Keratinocyte (primary cell): ENCODE results near the gene SMURF2. TPM values are rescaled to one million over a fixed set of nuclear protein-coding genes. Genes with fewer than 3 reads are reported as not detected.

ENCODE experiments used
- DNase-seq: peaks from one replicate; pipeline ENCODE4 v3.0.0-alpha.2; 2011; ENCODE audit warnings: low read depth, missing footprints, low spot score
- FAIRE-seq: peaks from 2 replicates; lab custom pipeline; 2011; peaks lifted over from hg19 to GRCh38; lab: Jason Lieb, UNC
- H2AFZ ChIP-seq: 2 replicates; pipeline ENCODE4 v1.6.0; 2012; ENCODE audit warnings: low read length, control low read depth, inconsistent platforms; ENCODE audit not compliant: control insufficient read depth
- H3K27ac ChIP-seq: 2 replicates; pipeline ENCODE4 v1.5.1; 2011; ENCODE audit warnings: low read length; ENCODE audit not compliant: control insufficient read depth, insufficient read depth
- H3K27me3 ChIP-seq: 3 replicates; pipeline ENCODE4 v1.6.0; 2011; ENCODE audit warnings: low read length; ENCODE audit not compliant: control insufficient read depth, insufficient read depth; ENCODE audit errors: extremely low read depth
- H3K36me3 ChIP-seq, 2 experiments: 2 replicates in 1 of 2; 3 replicates in 1 of 2; pipeline ENCODE4 v1.5.1; 2011; ENCODE audit warnings: low read length in 2 of 2, mild to moderate bottlenecking in 1 of 2; ENCODE audit not compliant: control insufficient read depth in 2 of 2, insufficient read depth in 2 of 2; ENCODE audit errors: extremely low read depth in 1 of 2
- H3K4me1 ChIP-seq: 3 replicates; pipeline ENCODE4 v1.5.1; 2011; ENCODE audit warnings: low read length; ENCODE audit not compliant: control insufficient read depth, insufficient read depth; ENCODE audit errors: extremely low read depth
- H3K4me2 ChIP-seq: 3 replicates; pipeline ENCODE4 v1.6.0; 2011; ENCODE audit warnings: low read depth, low read length; ENCODE audit not compliant: control insufficient read depth, insufficient read depth; ENCODE audit errors: extremely low read depth
- H3K4me3 ChIP-seq, 3 experiments: fragments of 200-600 bp in 1 of 3; sonication (generic) in 1 of 3; 2 replicates in 2 of 3; 3 replicates in 1 of 3; pipeline ENCODE4 v1.5.1; 2011 to 2016; ENCODE audit warnings: low read length in 3 of 3, mild to moderate bottlenecking in 3 of 3, control low read depth in 2 of 3, inconsistent platforms in 1 of 3, low read depth in 1 of 3, mixed read lengths in 1 of 3, mixed run types in 1 of 3, moderate library complexity in 1 of 3; ENCODE audit not compliant: control insufficient read depth in 2 of 3, insufficient read depth in 2 of 3; ENCODE audit errors: extremely low read depth in 1 of 3
- H3K79me2 ChIP-seq: 2 replicates; pipeline ENCODE4 v1.6.0; 2012; ENCODE audit warnings: low read length; ENCODE audit not compliant: control insufficient read depth, insufficient read depth
- H3K9ac ChIP-seq: 3 replicates; pipeline ENCODE4 v1.6.0; 2011; ENCODE audit warnings: low read length; ENCODE audit not compliant: control insufficient read depth, insufficient read depth; ENCODE audit errors: extremely low read depth
- H3K9me1 ChIP-seq: 3 replicates; pipeline ENCODE4 v1.6.0; 2011; ENCODE audit warnings: low read length; ENCODE audit not compliant: control insufficient read depth, insufficient read depth; ENCODE audit errors: extremely low read depth
- H3K9me3 ChIP-seq: 2 replicates; pipeline ENCODE4 v1.5.1; 2012; ENCODE audit warnings: low read depth, low read length; ENCODE audit not compliant: control insufficient read depth
- H4K20me1 ChIP-seq: 3 replicates; pipeline ENCODE4 v1.6.0; 2011; ENCODE audit warnings: low read length; ENCODE audit not compliant: control insufficient read depth, insufficient read depth; ENCODE audit errors: extremely low read depth
- CTCF ChIP-seq, 3 experiments: IDR thresholded peaks in 1 of 3; conservative IDR thresholded peaks in 1 of 3; optimal IDR thresholded peaks in 1 of 3; 2 replicates in 2 of 3; 3 replicates in 1 of 3; pipeline versions ENCODE3 to v1.5.1; 2011; ENCODE audit warnings: low read length in 3 of 3, mild to moderate bottlenecking in 3 of 3, moderate library complexity in 2 of 3, control low read depth in 1 of 3, inconsistent platforms in 1 of 3; ENCODE audit not compliant: insufficient read depth in 2 of 3; ENCODE audit errors: extremely low read depth in 1 of 3
- EZH2 ChIP-seq: IDR thresholded peaks from one replicate; pipeline ENCODE4 v1.6.1; 2012; ENCODE audit warnings: inconsistent platforms, mild to moderate bottlenecking, low read length, moderate library complexity
- dilution Hi-C: fragments of 300-500 bp; cut with MboI; formaldehyde crosslinking; loops from one replicate; pipeline ENCODE4 v1.7.0; 2020; ENCODE audit warnings: low sequenced_read_pairs; ENCODE audit not compliant: extremely low pct_ligation_motif_present
- polyA plus RNA-seq, 5 experiments: library from polyadenylated mRNA; depleted of rRNA in 3 of 5; stranded (reverse) in 3 of 5; stranded (forward) in 1 of 5; unstranded in 1 of 5; fragments of >200 nt; gene quantifications; 1 replicate in 1 of 5; 2 replicates in 3 of 5; 3 replicates in 1 of 5; pipeline versions ENCODE4 v1.2.1 to v1.2.3, GENCODE V29; 2011 to 2012; ENCODE audit warnings: missing spikeins in 2 of 5, low read depth in 1 of 5, low replicate concordance in 1 of 5

Gene SMURF2
- polyA plus RNA-seq, 1 donor (not counting 4 experiments of a cell fraction or from before 2014, with no cell fraction given), result 128 TPM

GRCh38 chr17:64505340-64506200, 156.5 kb downstream of the SMURF2 start:
- Histone ChIP-seq H3K9me1 (no peaks in the 10 kb centered on the region), H3K36me3 (peaks cover 20 to 60% of the 10 kb centered on the region in 2 experiments), H3K79me2 (peaks cover 86% of the 10 kb centered on the region), H3K4me3 (peak overlapping the region; percentile 75 to 100 (median 95)), H3K4me2 (peak overlapping the region; percentile 96), H3K27ac (peak overlapping the region; percentile 99), H3K9ac (peak overlapping the region; percentile 100), H4K20me1 (peaks cover 36% of the 10 kb centered on the region), H3K27me3 (no peaks in the 10 kb centered on the region), H3K4me1 (peaks cover 50% of the 10 kb centered on the region), H3K9me3 (no peaks in the 10 kb centered on the region), H2AFZ (no peak overlapping the region)
- dilution Hi-C loops, result no loop called here
- TF ChIP-seq CTCF (optimal IDR thresholded peaks at IDR 0.05 in 1 of 3, IDR thresholded peaks at IDR 0.05 in 1 of 3, conservative IDR thresholded peaks at IDR 0.05 in 1 of 3; ENCODE audit: extremely low read depth in 1 of 3, insufficient read depth in 2 of 3, low read length in 3 of 3) (no peak), EZH2 (no peak)
- FAIRE-seq (no peak), DNase-seq (no peak)

- Histone ChIP-seq H3K9me1 (no peaks in the 10 kb centered on the region), H3K9me3 (no peaks in the 10 kb centered on the region), H3K79me2 (peaks cover 87% of the 10 kb centered on the region), H3K9ac (peak overlapping the region; percentile 100), H3K4me3 (peak overlapping the region; percentile 75 to 100 (median 95)), H2AFZ (no peak overlapping the region), H3K4me1 (peaks cover 58% of the 10 kb centered on the region), H3K36me3 (peaks cover 20 to 62% of the 10 kb centered on the region in 2 experiments), H3K27ac (peak overlapping the region; percentile 99), H4K20me1 (peaks cover 40% of the 10 kb centered on the region), H3K27me3 (no peaks in the 10 kb centered on the region), H3K4me2 (peak overlapping the region; percentile 96)
- DNase-seq (no peak), FAIRE-seq (no peak)
- dilution Hi-C loops, result no loop called here
- TF ChIP-seq EZH2 (no peak), CTCF (optimal IDR thresholded peaks at IDR 0.05 in 1 of 3, IDR thresholded peaks at IDR 0.05 in 1 of 3, conservative IDR thresholded peaks at IDR 0.05 in 1 of 3; ENCODE audit: extremely low read depth in 1 of 3, insufficient read depth in 2 of 3, low read length in 3 of 3) (no peak)
These were observed 157.3 kb downstream of the SMURF2 start for GRCh38 chr17:64504769-64505339.
